ENCODE measurements around the gene TACO1. TPM values are rescaled to one million over a fixed set of nuclear protein-coding genes. Genes with fewer than 3 reads are reported as not detected.

The TACO1 gene
- total RNA-seq, result 10 to 100 TPM; 32.7 to 35.1 TPM

GRCh38 chr17:63600569-63601438 is at the start of gene TACO1:
TACO1 (plus strand) TSS chr17:63600895; CDS start chr17:63601084, 189 bp downstream.
- peak within 1 kb of the TSS; percentile 86 to 96 for H3K4me3 Mint-ChIP-seq
- ATAC-seq (replicated peaks in 1 of 2), result peak; percentile 90 to 92
- peak; percentile 81 to 86 for DNase-seq
- no peaks in the 10 kb centered on the region for H3K9me3 Mint-ChIP-seq
- peaks cover 4 to 10% of the 10 kb centered on the region in 2 donors for H3K36me3 Mint-ChIP-seq (ENCODE audit: insufficient read depth in 2 of 2)
- no peaks in the 10 kb centered on the region for H3K27me3 Mint-ChIP-seq (ENCODE audit: low read depth)
- H3K4me1 Mint-ChIP-seq (ENCODE audit: low read depth), result peaks cover 40% of the 10 kb centered on the region
- peak within 1 kb of the TSS; percentile 96 for H3K27ac Mint-ChIP-seq

GRCh38 chr17:63552211-63552610 is 48.5 kb upstream of the TACO1 start:
- DNase-seq (no peak), ATAC-seq (replicated peaks in 1 of 2) (no peak)
- peaks cover 0 to 2% of the 10 kb centered on the region in 2 donors for H3K9me3 Mint-ChIP-seq
- H3K27me3 Mint-ChIP-seq (ENCODE audit: low read depth), result no peaks in the 10 kb centered on the region
- H3K4me1 Mint-ChIP-seq (ENCODE audit: low read depth), result peaks cover 60% of the 10 kb centered on the region
- peaks cover 18% of the 10 kb centered on the region in 2 donors for H3K36me3 Mint-ChIP-seq (ENCODE audit: insufficient read depth in 2 of 2)
- H3K4me3 Mint-ChIP-seq, result peak overlapping the region; percentile 94 to 95
- H3K27ac Mint-ChIP-seq, result peak overlapping the region; percentile 15

- Mint-ChIP-seq H3K4me3 (peak overlapping the region in 1 of 2 donors; percentile 8), H3K27ac (peak overlapping the region; percentile 61), H3K27me3 (ENCODE audit: low read depth) (no peaks in the 10 kb centered on the region), H3K36me3 (ENCODE audit: insufficient read depth in 2 of 2) (peaks cover 18% of the 10 kb centered on the region in 2 donors), H3K9me3 (peaks cover 0 to 2% of the 10 kb centered on the region in 2 donors), H3K4me1 (ENCODE audit: low read depth) (peaks cover 87% of the 10 kb centered on the region)
- DNase-seq (no peak), ATAC-seq (replicated peaks in 1 of 2) (no peak)
Observed at GRCh38 chr17:63555500-63556156, 45.1 kb upstream of the TACO1 start.

- H3K27ac Mint-ChIP-seq, result peak overlapping the region; percentile 34
- peak overlapping the region in 1 of 2 donors; percentile 26 for H3K4me3 Mint-ChIP-seq
- peaks cover 12% of the 10 kb centered on the region in 2 donors for H3K36me3 Mint-ChIP-seq (ENCODE audit: insufficient read depth in 2 of 2)
- H3K9me3 Mint-ChIP-seq, result peaks cover 0 to 2% of the 10 kb centered on the region in 2 donors
- peaks cover 80% of the 10 kb centered on the region for H3K4me1 Mint-ChIP-seq (ENCODE audit: low read depth)
- ATAC-seq (replicated peaks in 1 of 2), result no peak
- DNase-seq, result no peak
- H3K27me3 Mint-ChIP-seq (ENCODE audit: low read depth), result no peaks in the 10 kb centered on the region
Observed at GRCh38 chr17:63557416-63557815, 43.3 kb upstream of the TACO1 start.

- Mint-ChIP-seq H3K36me3 (ENCODE audit: insufficient read depth in 2 of 2) (peaks cover 9 to 12% of the 10 kb centered on the region in 2 donors), H3K4me3 (no peak overlapping the region), H3K27me3 (ENCODE audit: low read depth) (no peaks in the 10 kb centered on the region), H3K4me1 (ENCODE audit: low read depth) (peaks cover 74% of the 10 kb centered on the region), H3K9me3 (peaks cover 0 to 2% of the 10 kb centered on the region in 2 donors), H3K27ac (peak overlapping the region; percentile 54)
- peak in 1 of 2 donors; percentile 73 for ATAC-seq (replicated peaks in 1 of 2)
- DNase-seq, result no peak
Observed at GRCh38 chr17:63558441-63558840, 42.3 kb upstream of the TACO1 start.

- no peak for ATAC-seq (replicated peaks in 1 of 2)
- no peaks in the 10 kb centered on the region for H3K27me3 Mint-ChIP-seq (ENCODE audit: low read depth)
- peaks cover 0 to 2% of the 10 kb centered on the region in 2 donors for H3K9me3 Mint-ChIP-seq
- peaks cover 6% of the 10 kb centered on the region in 2 donors for H3K36me3 Mint-ChIP-seq (ENCODE audit: insufficient read depth in 2 of 2)
- H3K27ac Mint-ChIP-seq, result no peak overlapping the region
- peaks cover 47% of the 10 kb centered on the region for H3K4me1 Mint-ChIP-seq (ENCODE audit: low read depth)
- no peak for DNase-seq
- no peak overlapping the region for H3K4me3 Mint-ChIP-seq
Observed at GRCh38 chr17:63561819-63562218, 38.9 kb upstream of the TACO1 start.

GRCh38 chr17:63563339-63563738 is 37.4 kb upstream of the TACO1 start:
- Mint-ChIP-seq H3K4me3 (no peak overlapping the region), H3K36me3 (ENCODE audit: insufficient read depth in 2 of 2) (no peaks in the 10 kb centered on the region), H3K27ac (no peak overlapping the region), H3K9me3 (no peaks in the 10 kb centered on the region), H3K27me3 (ENCODE audit: low read depth) (no peaks in the 10 kb centered on the region), H3K4me1 (ENCODE audit: low read depth) (peaks cover 38% of the 10 kb centered on the region)
- no peak for DNase-seq
- ATAC-seq (replicated peaks in 1 of 2), result no peak

GRCh38 chr17:63564562-63564961 is 36.1 kb upstream of the TACO1 start:
- no peak overlapping the region for H3K27ac Mint-ChIP-seq
- ATAC-seq (replicated peaks in 1 of 2), result no peak
- no peaks in the 10 kb centered on the region for H3K9me3 Mint-ChIP-seq

GRCh38 chr17:63567229-63567628 is 33.5 kb upstream of the TACO1 start:
- H3K4me1 Mint-ChIP-seq (ENCODE audit: low read depth), result peaks cover 45% of the 10 kb centered on the region

More at GRCh38 chr17:63564562-63564961, 36.1 kb upstream of the TACO1 start:
- Mint-ChIP-seq H3K36me3 (ENCODE audit: insufficient read depth in 2 of 2) (no peaks in the 10 kb centered on the region), H3K4me1 (ENCODE audit: low read depth) (peaks cover 35% of the 10 kb centered on the region), H3K4me3 (no peak overlapping the region), H3K27me3 (ENCODE audit: low read depth) (no peaks in the 10 kb centered on the region)
- DNase-seq, result no peak

GRCh38 chr17:63568563-63568962 is 32.1 kb upstream of the TACO1 start:
- ATAC-seq (replicated peaks in 1 of 2) (no peak), DNase-seq (no peak)
- Mint-ChIP-seq H3K4me3 (no peak overlapping the region), H3K36me3 (ENCODE audit: insufficient read depth in 2 of 2) (peaks cover 0 to 3% of the 10 kb centered on the region in 2 donors), H3K27me3 (ENCODE audit: low read depth) (no peaks in the 10 kb centered on the region), H3K4me1 (ENCODE audit: low read depth) (peaks cover 43% of the 10 kb centered on the region), H3K9me3 (no peaks in the 10 kb centered on the region), H3K27ac (no peak overlapping the region)

More at GRCh38 chr17:63567229-63567628, 33.5 kb upstream of the TACO1 start:
- no peak for ATAC-seq (replicated peaks in 1 of 2)
- no peak for DNase-seq
- Mint-ChIP-seq H3K9me3 (no peaks in the 10 kb centered on the region), H3K27ac (no peak overlapping the region), H3K27me3 (ENCODE audit: low read depth) (no peaks in the 10 kb centered on the region), H3K36me3 (ENCODE audit: insufficient read depth in 2 of 2) (peaks cover 0 to 3% of the 10 kb centered on the region in 2 donors), H3K4me3 (no peak overlapping the region)

GRCh38 chr17:63571632-63572310 is 28.9 kb upstream of the TACO1 start:
- peaks cover 43% of the 10 kb centered on the region for H3K4me1 Mint-ChIP-seq (ENCODE audit: low read depth)
- no peak for DNase-seq
- no peaks in the 10 kb centered on the region for H3K27me3 Mint-ChIP-seq (ENCODE audit: low read depth)
- peaks cover 3 to 6% of the 10 kb centered on the region in 2 donors for H3K36me3 Mint-ChIP-seq (ENCODE audit: insufficient read depth in 2 of 2)
- no peaks in the 10 kb centered on the region for H3K9me3 Mint-ChIP-seq
- peak; percentile 77 to 92 for ATAC-seq (replicated peaks in 1 of 2)
- peak overlapping the region; percentile 75 for H3K27ac Mint-ChIP-seq
- H3K4me3 Mint-ChIP-seq, result no peak overlapping the region

GRCh38 chr17:63573634-63574033 is 27.1 kb upstream of the TACO1 start:
- Mint-ChIP-seq H3K4me3 (no peak overlapping the region), H3K4me1 (ENCODE audit: low read depth) (peaks cover 37% of the 10 kb centered on the region), H3K9me3 (no peaks in the 10 kb centered on the region), H3K36me3 (ENCODE audit: insufficient read depth in 2 of 2) (peaks cover 3 to 6% of the 10 kb centered on the region in 2 donors), H3K27me3 (ENCODE audit: low read depth) (no peaks in the 10 kb centered on the region), H3K27ac (no peak overlapping the region)
- ATAC-seq (replicated peaks in 1 of 2) (no peak), DNase-seq (no peak)

Data from activated T-cell treated with anti-CD3 and anti-CD28 coated beads, Interleukin-2, amount 50 U/mL, for 72 hours (primary cell).